Mammary epithelial cell (primary cell): ENCODE data around the gene UBXN2A.

Experiments used
- CTCF ChIP-seq, 2 donors: IDR thresholded peaks in 1 of 2; conservative IDR thresholded peaks in 1 of 2; 2 replicates each; pipeline ENCODE4 v1.5.1; 2011 to 2012; ENCODE audit warnings: inconsistent platforms in 2 of 2, low read length in 2 of 2, mild to moderate bottlenecking in 2 of 2, control low read depth in 1 of 2, low read depth in 1 of 2; ENCODE audit not compliant: insufficient read depth in 1 of 2; ENCODE audit errors: extremely low read depth in 1 of 2
- EZH2 ChIP-seq: IDR thresholded peaks from 2 replicates; pipeline ENCODE4 v1.6.1; 2012; ENCODE audit warnings: low read length, inconsistent platforms, borderline replicate concordance

DNA sequence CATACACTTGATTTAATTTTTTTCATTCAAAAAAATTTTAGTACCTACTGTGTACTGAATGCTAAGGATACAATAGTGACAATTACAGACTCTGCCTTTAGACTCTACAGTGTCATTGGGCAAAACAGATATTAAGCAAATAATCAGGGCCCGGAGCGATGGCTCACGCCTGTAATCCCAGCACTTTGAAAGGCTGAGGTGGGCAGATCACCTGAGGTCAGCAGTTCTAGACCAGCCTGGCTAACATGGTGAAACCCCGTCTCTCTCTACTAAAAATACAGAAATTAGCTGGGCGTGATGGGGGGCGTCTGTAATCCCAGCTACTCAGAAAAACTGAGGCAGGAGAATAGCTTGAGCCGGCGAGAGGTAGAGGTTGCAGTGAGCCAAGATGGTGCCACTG lies 1.4 kb downstream of the UBXN2A start:
- TF ChIP-seq CTCF (conservative IDR thresholded peaks at IDR 0.05 in 1 of 2, IDR thresholded peaks at IDR 0.05 in 1 of 2; ENCODE audit: extremely low read depth in 1 of 2, insufficient read depth in 1 of 2, low read depth in 1 of 2, low read length in 2 of 2) = no peak
- no peak for TF ChIP-seq EZH2
